GM12878 (cell line): ENCODE results near the gene MITF. TPM values are rescaled to one million over a fixed set of nuclear protein-coding genes. Genes with fewer than 3 reads are reported as not detected.

Source experiments
- ATAC-seq: fragments of 200-7000 bp; cut with Tn5 transposase; 3 replicates; pipeline ENCODE4 v1.9.1; 2020; ENCODE audit warnings: mild to moderate bottlenecking, moderate library complexity
- BruUV-seq: library from RNA; stranded (reverse); fragments of 400-500 nt; replicated peaks from 2 replicates; lab custom pipeline; 2021; lab: Mats Ljungman, UMichigan
- CTCF ChIA-PET: fragments of 300-600 bp; sonication (Branson Sonifier 250); formaldehyde crosslinking; extraction: SDS; loops from one replicate; lab custom pipeline; 2021; ENCODE audit warnings: inconsistent platforms; lab: Yijun Ruan, JAX
- POLR2A ChIA-PET: fragments of 350-600 bp; formaldehyde crosslinking; extraction: SDS; loops from one replicate; lab custom pipeline; 2021; ENCODE audit warnings: inconsistent platforms; lab: Charles Lee
- RAD21 ChIA-PET: fragments of 300-600 bp; sonication (Branson Sonifier 250); formaldehyde crosslinking; loops from one replicate; lab custom pipeline; 2023; ENCODE audit warnings: antibody characterized with exemption; ENCODE audit not compliant: unreplicated experiment; lab: Charles Lee
- SMC1A ChIA-PET: fragments of 300-600 bp; sonication (Branson Sonifier 250); formaldehyde crosslinking; loops from one replicate; lab custom pipeline; 2023; ENCODE audit not compliant: unreplicated experiment, uncharacterized antibody; lab: Charles Lee
- DNase-seq: peaks from one replicate; pipeline ENCODE4 v3.0.0-alpha.2; 2011; ENCODE audit warnings: low read depth, low spot score
- FAIRE-seq: peaks from 3 replicates; lab custom pipeline; 2011; peaks lifted over from hg19 to GRCh38; lab: Jason Lieb, UNC
- H2AFZ ChIP-seq: 2 replicates; pipeline ENCODE4 v1.6.0; 2011; ENCODE audit warnings: low read depth, low read length, control low read depth; ENCODE audit not compliant: control insufficient read depth
- H3K27ac ChIP-seq: 2 replicates; pipeline ENCODE4 v1.5.1; 2011; ENCODE audit warnings: control low read depth; ENCODE audit not compliant: control insufficient read depth, insufficient read depth
- H3K27me3 ChIP-seq, 2 experiments: replicated peaks in 1 of 2; 2 replicates each; pipeline versions ENCODE4 v1.6.0 to v1.6.1; 2011; ENCODE audit warnings: low read length in 1 of 2; ENCODE audit not compliant: control insufficient read depth in 2 of 2, insufficient read depth in 2 of 2
- H3K36me3 ChIP-seq, 2 experiments: 2 replicates each; pipeline ENCODE4 v1.5.1; 2011; ENCODE audit warnings: low read length in 1 of 2; ENCODE audit not compliant: control insufficient read depth in 2 of 2, insufficient read depth in 2 of 2
- H3K4me1 ChIP-seq: 2 replicates; pipeline ENCODE4 v1.6.1; 2011; ENCODE audit warnings: mild to moderate bottlenecking, low read length, moderate library complexity, mixed read lengths; ENCODE audit not compliant: control insufficient read depth, insufficient read depth
- H3K4me2 ChIP-seq: 2 replicates; pipeline ENCODE4 v1.6.0; 2011; ENCODE audit warnings: control low read depth; ENCODE audit not compliant: control insufficient read depth, insufficient read depth
- H3K4me3 ChIP-seq: fragments of 200-600 bp; sonication (generic); 2 replicates; pipeline ENCODE4 v1.5.1; 2016
- H3K79me2 ChIP-seq: 2 replicates; pipeline ENCODE4 v1.6.0; 2011; ENCODE audit warnings: low read length; ENCODE audit not compliant: control insufficient read depth, insufficient read depth
- H3K9ac ChIP-seq: 2 replicates; pipeline ENCODE4 v1.8.0; 2011; ENCODE audit warnings: low read length, control low read depth, mixed read lengths; ENCODE audit not compliant: control insufficient read depth, insufficient read depth
- H3K9me3 ChIP-seq: replicated peaks from 3 replicates; pipeline ENCODE4 v1.5.1; 2011; ENCODE audit warnings: mild to moderate bottlenecking, low read length; ENCODE audit not compliant: control insufficient read depth, insufficient read depth
- H4K20me1 ChIP-seq: 2 replicates; pipeline ENCODE4 v1.6.0; 2011; ENCODE audit not compliant: control insufficient read depth, insufficient read depth
- ATF7 ChIP-seq: fragments of 450-650 bp; IDR thresholded peaks from 2 replicates; pipeline ENCODE4 v1.6.1; 2016; ENCODE audit warnings: low read depth, mild to moderate bottlenecking
- CREB1 ChIP-seq: IDR thresholded peaks from 2 replicates; pipeline ENCODE4 v1.6.1; 2012; ENCODE audit warnings: low read depth, mild to moderate bottlenecking, inconsistent platforms
- EP300 ChIP-seq, 2 experiments: fragments of 150-350 bp in 1 of 2; IDR thresholded peaks; 2 replicates each; pipeline ENCODE4 v1.6.1; 2011 to 2012; ENCODE audit warnings: low read depth in 2 of 2, low read length in 2 of 2, borderline replicate concordance in 1 of 2, improper control_type of control experiment in 1 of 2, inconsistent platforms in 1 of 2; ENCODE audit not compliant: control insufficient read depth in 1 of 2
- GATAD2B ChIP-seq: fragments of 450-650 bp; conservative IDR thresholded peaks from 2 replicates; pipeline ENCODE4 v1.6.1; 2017; ENCODE audit warnings: low read depth, mild to moderate bottlenecking, moderate library complexity
- KAT2A ChIP-seq: conservative IDR thresholded peaks from 2 replicates; pipeline ENCODE4 v1.6.1; 2011; ENCODE audit warnings: low read depth, low read length; ENCODE audit not compliant: control insufficient read depth
- MYC ChIP-seq: IDR thresholded peaks from 2 replicates; pipeline ENCODE4 v1.6.1; 2011; ENCODE audit warnings: mild to moderate bottlenecking, low read length, moderate library complexity, inconsistent platforms; ENCODE audit not compliant: insufficient read depth, insufficient replicate concordance, insufficient read length, severe bottlenecking
- ZZZ3 ChIP-seq: IDR thresholded peaks from 2 replicates; pipeline ENCODE4 v1.6.1; 2011; ENCODE audit warnings: low read depth; ENCODE audit not compliant: control insufficient read depth, insufficient read length
- WGBS: methylation state at CpG from one replicate; pipeline ENCODE4 v1.1.6; 2016; ENCODE audit warnings: low lambda C conversion rate; ENCODE audit not compliant: insufficient replicate concordance, insufficient coverage; ENCODE audit errors: missing lambda C conversion rate; 5-methylcytosine and 5-hydroxymethylcytosine counted together
- in situ Hi-C: fragments of 300-500 bp; cut with MboI; formaldehyde crosslinking; loops from 9 replicates; pipeline ENCODE4 v1.14.3; 2018; ENCODE audit warnings: mixed read lengths
- intact Hi-C: fragments of 100-400 bp; cut with micrococcal nuclease; formaldehyde crosslinking; loops from one replicate; pipeline ENCODE4 v1.14.2; 2022; ENCODE audit not compliant: unreplicated experiment
- polyA plus RNA-seq, 11 experiments: library from polyadenylated mRNA; depleted of rRNA in 4 of 11; unstranded in 6 of 11; stranded (reverse) in 5 of 11; fragments of >200 nt; fragmentation: Nextera tagmentation in 4 of 11; fragmentation: Illumina TruSeq in 1 of 11; extraction: Ambion mirVana in 4 of 11; extraction: Trizol in 1 of 11; gene quantifications; 1 replicate in 1 of 11; 2 replicates in 10 of 11; pipeline versions ENCODE4 v1.2.1 to v1.2.3, GENCODE V29; 2011 to 2016; ENCODE audit warnings: inconsistent platforms in 2 of 11, missing spikeins in 2 of 11, low read depth in 1 of 11
- total RNA-seq, 4 experiments: library from RNA; depleted of rRNA in 3 of 4; stranded (reverse); fragments of >200 nt in 3 of 4; fragmentation: Illumina TruSeq in 1 of 4; extraction: Trizol in 1 of 4; gene quantifications; 2 replicates each; pipeline versions ENCODE4 v1.2.1 to v1.2.3, GENCODE V29; 2013 to 2021
- TF ChIP-seq, protein P1 (sequence below): fragments of 150-350 bp; IDR thresholded peaks from 2 replicates; pipeline ENCODE4 v1.6.1; 2014; ENCODE audit warnings: mild to moderate bottlenecking, low read depth, low read length

Gene MITF
- total and polyA plus RNA-seq, 10 of the 15 experiments (the other 5 are each of a cell fraction or from before 2014, with no cell fraction given), result under 0.01 to 0.90 (median 0.06) TPM; not detected in 3

DNA sequence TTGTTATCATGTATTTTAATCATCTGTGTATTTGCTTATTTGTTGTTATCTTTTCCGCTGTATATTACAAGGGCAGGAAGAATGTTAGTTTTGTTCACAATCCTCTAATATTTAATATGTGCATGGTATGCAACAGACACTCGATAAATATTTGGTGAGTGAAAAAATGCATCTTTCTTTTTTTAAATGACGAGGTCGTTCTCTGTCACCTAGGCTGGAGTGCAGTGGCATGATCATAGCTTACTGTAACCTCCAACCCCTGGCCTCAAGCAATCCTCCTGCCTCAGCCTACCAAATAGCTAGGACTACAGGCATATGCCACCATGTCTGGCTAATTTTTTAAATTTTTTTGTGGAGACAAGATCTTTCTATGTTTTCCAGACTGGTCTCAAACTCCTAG is 66.2 kb downstream of the MITF start:
- POLR2A ChIA-PET, result no interaction called here
- CTCF ChIA-PET, result no interaction called here
- no peaks in the 10 kb centered on the region for H3K9me3 ChIP-seq
- ATAC-seq (no peak), FAIRE-seq (no peak), DNase-seq (no peak)
- RAD21 ChIA-PET, result no interaction called here
- no peaks in the 10 kb centered on the region for H3K4me1 ChIP-seq
- H2AFZ ChIP-seq, result no peak overlapping the region
- H4K20me1 ChIP-seq, result no peaks in the 10 kb centered on the region
- no peaks in the 10 kb centered on the region for H3K27me3 ChIP-seq
- no peaks in the 10 kb centered on the region for H3K79me2 ChIP-seq
- intact Hi-C loops, result no loop called here
- no peaks in the 10 kb centered on the region for H3K36me3 ChIP-seq
- SMC1A ChIA-PET, result interaction anchor here (0.7 kb wide), 1 partner anchor 11 kb away, joined by 3 read pairs; no protein-coding TSS in a partner anchor
- no peak overlapping the region for H3K9ac ChIP-seq
- 15% methylated on average over 4 of the region's 4 CpGs for WGBS
- no peak overlapping the region for H3K4me3 ChIP-seq
- TF ChIP-seq ZZZ3 (no peak), EP300 (IDR thresholded peaks at IDR 0.05; ENCODE audit: borderline replicate concordance in 1 of 2, control insufficient read depth in 1 of 2, low read depth in 2 of 2, low read length in 2 of 2) (no peak), MYC (no peak), GATAD2B (no peak), CREB1 (no peak), ATF7 (no peak), KAT2A (no peak)
- TF ChIP-seq, protein P1, sequence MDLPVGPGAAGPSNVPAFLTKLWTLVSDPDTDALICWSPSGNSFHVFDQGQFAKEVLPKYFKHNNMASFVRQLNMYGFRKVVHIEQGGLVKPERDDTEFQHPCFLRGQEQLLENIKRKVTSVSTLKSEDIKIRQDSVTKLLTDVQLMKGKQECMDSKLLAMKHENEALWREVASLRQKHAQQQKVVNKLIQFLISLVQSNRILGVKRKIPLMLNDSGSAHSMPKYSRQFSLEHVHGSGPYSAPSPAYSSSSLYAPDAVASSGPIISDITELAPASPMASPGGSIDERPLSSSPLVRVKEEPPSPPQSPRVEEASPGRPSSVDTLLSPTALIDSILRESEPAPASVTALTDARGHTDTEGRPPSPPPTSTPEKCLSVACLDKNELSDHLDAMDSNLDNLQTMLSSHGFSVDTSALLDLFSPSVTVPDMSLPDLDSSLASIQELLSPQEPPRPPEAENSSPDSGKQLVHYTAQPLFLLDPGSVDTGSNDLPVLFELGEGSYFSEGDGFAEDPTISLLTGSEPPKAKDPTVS, result no peak
- TF ChIP-seq, all 136 proteins: peak for 0
- Histone ChIP-seq H3K4me2 (no peak overlapping the region), H3K27ac (no peak overlapping the region)
- in situ Hi-C loops, result no loop called here
- BruUV-seq, result no TSS peak
